MCF 10A (cell line): ENCODE measurements around the gene ASCC3. TPM values are rescaled to one million over a fixed set of nuclear protein-coding genes. Genes with fewer than 3 reads are reported as not detected.

Source experiments
- BruUV-seq: library from RNA; stranded (reverse); fragments of 400-500 nt; replicated peaks from 2 replicates; lab custom pipeline; 2021; lab: Mats Ljungman, UMichigan
- CTCF ChIA-PET: fragments of 300-600 bp; sonication (Branson Sonifier 250); formaldehyde crosslinking; extraction: SDS; loops from one replicate; lab custom pipeline; 2021; ENCODE audit warnings: antibody characterized with exemption, inconsistent platforms; lab: Yijun Ruan, JAX
- POLR2A ChIA-PET: fragments of 300-600, 350-650 bp; sonication (Branson Sonifier 250); formaldehyde crosslinking; extraction: SDS; loops from one replicate; lab custom pipeline; 2020; ENCODE audit warnings: antibody characterized with exemption, inconsistent platforms; lab: Yijun Ruan, JAX
- DNase-seq: peaks from one replicate; pipeline ENCODE4 v3.0.0-alpha.2; 2018; ENCODE audit not compliant: unreplicated experiment
- H3K27ac Mint-ChIP-seq: one replicate; pipeline ENCODE4 v1.8.0; 2022; ENCODE audit warnings: mild to moderate bottlenecking, low read depth, mixed read lengths; ENCODE audit not compliant: unreplicated experiment
- H3K27me3 Mint-ChIP-seq: one replicate; pipeline ENCODE4 v1.8.0; 2022; ENCODE audit warnings: mixed read lengths; ENCODE audit not compliant: insufficient read depth, unreplicated experiment
- H3K36me3 Mint-ChIP-seq: one replicate; pipeline ENCODE4 v1.8.0; 2022; ENCODE audit warnings: mild to moderate bottlenecking, moderate library complexity, mixed read lengths; ENCODE audit not compliant: insufficient read depth, unreplicated experiment
- H3K4me1 Mint-ChIP-seq: one replicate; pipeline ENCODE4 v1.8.0; 2022; ENCODE audit warnings: mixed read lengths; ENCODE audit not compliant: insufficient read depth, unreplicated experiment
- H3K4me3 Mint-ChIP-seq: one replicate; pipeline ENCODE4 v1.8.0; 2022; ENCODE audit warnings: mild to moderate bottlenecking, moderate library complexity, mixed read lengths; ENCODE audit not compliant: unreplicated experiment
- H3K9me3 Mint-ChIP-seq: one replicate; pipeline ENCODE4 v1.8.0; 2022; ENCODE audit warnings: mixed read lengths; ENCODE audit not compliant: unreplicated experiment
- CTCF ChIP-seq: fragments of 200-600 bp; IDR thresholded peaks from one replicate; pipeline ENCODE4 v1.8.0; 2022; ENCODE audit warnings: antibody characterized with exemption, mild to moderate bottlenecking; ENCODE audit not compliant: unreplicated experiment
- intact Hi-C: fragments of 100-400 bp; cut with micrococcal nuclease; formaldehyde crosslinking; loops from 2 replicates; pipeline ENCODE4 v1.14.1; 2022
- total RNA-seq: library from RNA; stranded (reverse); gene quantifications from 2 replicates; pipeline ENCODE4 v1.2.3, GENCODE V29; 2022

ASCC3 gene
- total RNA-seq, 1 experiment from 2014 or later, result 85.0 TPM

- no peaks in the 10 kb centered on the region for H3K27me3 Mint-ChIP-seq
- no peak overlapping the region for H3K27ac Mint-ChIP-seq
- ChIA-PET CTCF (interaction anchor here (2.0 to 2.1 kb wide), 2 partner anchors 8 to 283 kb away, joined by 6 to 7 read pairs; no protein-coding TSS in a partner anchor), POLR2A (no interaction called here)
- no peak overlapping the region for H3K4me3 Mint-ChIP-seq
- H3K36me3 Mint-ChIP-seq, result no peaks in the 10 kb centered on the region
- no TSS peak for BruUV-seq
- no peaks in the 10 kb centered on the region for H3K4me1 Mint-ChIP-seq
- H3K9me3 Mint-ChIP-seq, result no peaks in the 10 kb centered on the region
- DNase-seq, result no peak
- intact Hi-C loops, result no loop called here
- no peak for TF ChIP-seq CTCF
Measured at GRCh38 chr6:100458841-100459591, 422.1 kb downstream of the ASCC3 start.
